Urinary bladder (tissue), 4 donors: ENCODE measurements around the gene SPOCK1. TPM values are rescaled to one million over a fixed set of nuclear protein-coding genes. Genes with fewer than 3 reads are reported as not detected.

ENCODE experiments used
- DNase-seq: peaks from one replicate; pipeline ENCODE4 v3.0.0-alpha.2; 2015; ENCODE audit errors: extremely low spot score
- H3K27ac ChIP-seq: one replicate; pipeline ENCODE4 v1.5.1; 2013; ENCODE audit warnings: low read depth, mild to moderate bottlenecking, moderate library complexity
- H3K36me3 ChIP-seq: one replicate; pipeline ENCODE4 v1.6.1; 2013; ENCODE audit warnings: mild to moderate bottlenecking, moderate library complexity; ENCODE audit not compliant: insufficient read depth
- H3K4me1 ChIP-seq: one replicate; pipeline ENCODE4 v1.6.1; 2013; ENCODE audit warnings: mild to moderate bottlenecking, moderate library complexity; ENCODE audit not compliant: insufficient read depth
- H3K4me3 ChIP-seq: one replicate; pipeline ENCODE4 v1.5.1; 2013; ENCODE audit warnings: low read depth, low read length
- WGBS: extraction: QIAGEN DNeasy Blood & Tissue Kit; methylation state at CpG from one replicate; pipeline ENCODE4 v1.1.7; 2013; 5-methylcytosine and 5-hydroxymethylcytosine counted together
- polyA plus RNA-seq: library from polyadenylated mRNA; stranded (reverse); fragments of 200-250 nt; gene quantifications from one replicate; pipeline ENCODE4 v1.2.3, GENCODE V29; 2013
- total RNA-seq: library from RNA; depleted of rRNA; stranded (reverse); fragments of >200 nt; gene quantifications from one replicate; pipeline ENCODE4 v1.2.3, GENCODE V29; 2014
- donor health status: healthy with polysubstance abuse.
- donor health status: healthy.

Gene SPOCK1
- total and polyA plus RNA-seq, 2 donors: 8.9 to 11.2 TPM

- Histone ChIP-seq H3K4me1 (no peaks in the 10 kb centered on the region), H3K36me3 (no peaks in the 10 kb centered on the region), H3K27ac (no peak overlapping the region), H3K4me3 (no peak overlapping the region)
- 71% methylated on average over 2 of the region's 2 CpGs for WGBS
- DNase-seq: no peak
These were observed 12.4 kb downstream of the SPOCK1 start for GRCh38 chr5:137486707-137487106.

- no peak overlapping the region for H3K4me3 ChIP-seq
- no peak for DNase-seq
- H3K27ac ChIP-seq: no peak overlapping the region
- WGBS: 36% methylated on average over 4 of the region's 4 CpGs
- H3K36me3 ChIP-seq: no peaks in the 10 kb centered on the region
- H3K4me1 ChIP-seq: no peaks in the 10 kb centered on the region
These were observed 17.5 kb downstream of the SPOCK1 start for GRCh38 chr5:137481596-137481995.

- 73% methylated on average over 3 of the region's 3 CpGs for WGBS
- no peak overlapping the region for H3K27ac ChIP-seq
- no peaks in the 10 kb centered on the region for H3K36me3 ChIP-seq
These were observed 21.1 kb downstream of the SPOCK1 start for GRCh38 chr5:137478043-137478442.

GRCh38 chr5:137470921-137471220 lies 28.3 kb downstream of the SPOCK1 start:
- WGBS: 78% methylated on average over 4 of the region's 4 CpGs
- Histone ChIP-seq H3K4me3 (no peak overlapping the region), H3K4me1 (no peaks in the 10 kb centered on the region), H3K27ac (no peak overlapping the region), H3K36me3 (no peaks in the 10 kb centered on the region)
- no peak for DNase-seq

More at GRCh38 chr5:137478043-137478442, 21.1 kb downstream of the SPOCK1 start:
- Histone ChIP-seq H3K4me3 (no peak overlapping the region), H3K4me1 (no peaks in the 10 kb centered on the region)
- DNase-seq: no peak

- no peaks in the 10 kb centered on the region for H3K4me1 ChIP-seq
- 75% methylated on average over 5 of the region's 5 CpGs for WGBS
- H3K36me3 ChIP-seq: no peaks in the 10 kb centered on the region
- H3K27ac ChIP-seq: no peak overlapping the region
- no peak for DNase-seq
- H3K4me3 ChIP-seq: no peak overlapping the region
These were observed 28.8 kb downstream of the SPOCK1 start for GRCh38 chr5:137470111-137470920.

- 59% methylated on average over 3 of the region's 3 CpGs for WGBS
- H3K36me3 ChIP-seq: no peaks in the 10 kb centered on the region
- no peak for DNase-seq
These were observed 32.2 kb downstream of the SPOCK1 start for GRCh38 chr5:137466889-137467288.

GRCh38 chr5:137465930-137466329 lies 33.2 kb downstream of the SPOCK1 start:
- no peaks in the 10 kb centered on the region for H3K36me3 ChIP-seq
- 53% methylated on average over 1 of the region's 1 CpG for WGBS
- H3K4me3 ChIP-seq: no peak overlapping the region
- H3K4me1 ChIP-seq: no peaks in the 10 kb centered on the region
- no peak for DNase-seq
- no peak overlapping the region for H3K27ac ChIP-seq

More at GRCh38 chr5:137466889-137467288, 32.2 kb downstream of the SPOCK1 start:
- H3K27ac ChIP-seq: no peak overlapping the region
- no peaks in the 10 kb centered on the region for H3K4me1 ChIP-seq
- H3K4me3 ChIP-seq: no peak overlapping the region

GRCh38 chr5:137462816-137463520 lies 36.2 kb downstream of the SPOCK1 start:
- no peaks in the 10 kb centered on the region for H3K4me1 ChIP-seq
- H3K36me3 ChIP-seq: peaks cover 2% of the 10 kb centered on the region
- no peak overlapping the region for H3K4me3 ChIP-seq
- no peak for DNase-seq
- no peak overlapping the region for H3K27ac ChIP-seq
- WGBS: 69% methylated on average over 4 of the region's 4 CpGs

GRCh38 chr5:137462265-137462590 lies 36.9 kb downstream of the SPOCK1 start:
- 58% methylated on average over 5 of the region's 5 CpGs for WGBS
- Histone ChIP-seq H3K4me1 (no peaks in the 10 kb centered on the region), H3K36me3 (peaks cover 2% of the 10 kb centered on the region), H3K4me3 (no peak overlapping the region), H3K27ac (no peak overlapping the region)
- no peak for DNase-seq

- Histone ChIP-seq H3K4me3 (no peak overlapping the region), H3K27ac (no peak overlapping the region), H3K36me3 (peaks cover 2% of the 10 kb centered on the region), H3K4me1 (no peaks in the 10 kb centered on the region)
- peak; percentile 17 for DNase-seq
- 39% methylated on average over 6 of the region's 6 CpGs for WGBS
These were observed 37.5 kb downstream of the SPOCK1 start for GRCh38 chr5:137461391-137462264.

GRCh38 chr5:137454671-137455070 lies 44.5 kb downstream of the SPOCK1 start:
- DNase-seq: no peak
- Histone ChIP-seq H3K36me3 (peaks cover 2% of the 10 kb centered on the region), H3K27ac (no peak overlapping the region), H3K4me3 (no peak overlapping the region), H3K4me1 (no peaks in the 10 kb centered on the region)

- WGBS: 47% methylated on average over 6 of the region's 6 CpGs
- no peaks in the 10 kb centered on the region for H3K36me3 ChIP-seq
- peak; percentile 11 for DNase-seq
- H3K4me1 ChIP-seq: no peaks in the 10 kb centered on the region
- no peak overlapping the region for H3K4me3 ChIP-seq
- H3K27ac ChIP-seq: no peak overlapping the region
These were observed 45.5 kb downstream of the SPOCK1 start for GRCh38 chr5:137453483-137454080.

- WGBS: 70% methylated on average over 3 of the region's 3 CpGs
- no peak for DNase-seq
- H3K27ac ChIP-seq: no peak overlapping the region
- H3K4me3 ChIP-seq: no peak overlapping the region
- H3K36me3 ChIP-seq: no peaks in the 10 kb centered on the region
- H3K4me1 ChIP-seq: no peaks in the 10 kb centered on the region
These were observed 48.4 kb downstream of the SPOCK1 start for GRCh38 chr5:137450759-137451158.
